Memory B cell (primary cell): ENCODE data around the gene ESPL1.

Experiments used
- ATAC-seq: fragments of 150-1000 bp; cut with Tn5 transposase; 2 replicates; pipeline ENCODE4 v1.10.0; 2021; ENCODE audit warnings: low read depth, mild to moderate bottlenecking, moderate library complexity
- DNase-seq, 2 donors: peaks; one replicate each; pipeline ENCODE4 v3.0.0; 2022; ENCODE audit warnings: low spot score in 2 of 2
- H3K27ac Mint-ChIP-seq: one replicate; pipeline ENCODE4 v1.8.0; 2022; ENCODE audit warnings: mild to moderate bottlenecking, moderate library complexity, mixed read lengths
- H3K27me3 Mint-ChIP-seq: one replicate; pipeline ENCODE4 v1.8.0; 2022; ENCODE audit warnings: mixed read lengths
- H3K36me3 Mint-ChIP-seq: one replicate; pipeline ENCODE4 v1.8.0; 2022; ENCODE audit warnings: mild to moderate bottlenecking, mixed read lengths
- H3K4me1 Mint-ChIP-seq: one replicate; pipeline ENCODE4 v1.8.0; 2022; ENCODE audit warnings: mixed read lengths
- H3K4me3 Mint-ChIP-seq: one replicate; pipeline ENCODE4 v1.8.0; 2022; ENCODE audit warnings: mild to moderate bottlenecking, moderate library complexity, mixed read lengths
- H3K9me3 Mint-ChIP-seq: one replicate; pipeline ENCODE4 v1.8.0; 2022; ENCODE audit warnings: mixed read lengths

Gene ESPL1

DNA sequence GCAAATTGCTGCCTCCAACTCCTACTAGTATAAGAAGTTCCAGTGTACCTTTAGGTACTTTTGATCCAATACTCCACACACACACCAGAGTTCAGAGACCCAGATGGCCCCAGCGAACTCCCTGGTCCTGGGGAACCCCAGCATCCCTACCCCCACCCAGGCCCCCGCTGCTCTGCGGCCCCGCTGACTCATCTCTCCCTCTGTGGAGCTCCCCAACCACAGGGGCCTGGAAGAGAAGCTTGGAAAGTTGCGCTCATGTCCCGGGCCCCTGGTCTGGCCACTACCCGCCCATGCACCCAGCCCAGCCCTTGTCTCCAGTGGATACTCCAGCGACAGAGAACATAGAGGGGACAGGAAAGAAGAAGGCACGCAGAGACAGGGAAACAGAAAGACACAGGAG lies 72.3 kb downstream of the ESPL1 start:
- ATAC-seq (no peak), DNase-seq (no peak)
- Mint-ChIP-seq H3K9me3 (no peaks in the 10 kb centered on the region), H3K36me3 (no peaks in the 10 kb centered on the region), H3K4me1 (peaks cover 21% of the 10 kb centered on the region), H3K4me3 (no peak overlapping the region), H3K27ac (no peak overlapping the region), H3K27me3 (peaks cover 23% of the 10 kb centered on the region)
